Left cardiac atrium (tissue), 4 donors: ENCODE data around the gene ADCY6. TPM values are rescaled to one million over a fixed set of nuclear protein-coding genes. Genes with fewer than 3 reads are reported as not detected.

Source experiments
- ATAC-seq, 2 donors: fragments of 200-7000 bp; cut with Tn5 transposase; one replicate each; pipeline ENCODE4 v1.9.1; 2020; ENCODE audit warnings: mild to moderate bottlenecking in 2 of 2, moderate library complexity in 2 of 2
- DNase-seq: peaks from one replicate; pipeline ENCODE4 v3.0.0-alpha.2; 2020
- intact Hi-C, 2 donors: fragments of 100-400 bp; cut with DNase I; formaldehyde crosslinking; loops; one replicate each; pipeline versions ENCODE4 v1.14.1 to v1.15.1; 2022 to 2023
- long read RNA-seq: library from polyadenylated mRNA; unstranded; transcript quantifications from one replicate; pipeline ENCODE4 v2.0.0, GENCODE V29; 2021
- total RNA-seq, 2 donors: library from RNA; stranded (reverse); fragmentation: NEBNext Ultra II Directional; extraction: Animal tissue kit (Norgen Biotek cat#: 25700); gene quantifications; one replicate each; pipeline ENCODE4 v1.2.1, GENCODE V29; 2021
- donor health status: DM: no; HTN: yes; CAD: no.
- donor health status: DM: no; HTN: yes; CAD: no; lungs with severe emphysema.
- donor health status: DM: yes; HTN: yes; CAD: no.
- donor health status: Dilated cardiomyopathy.

Gene ADCY6
- total RNA-seq = 100 to 1,000 TPM in 1 of 2 donors, 10 to 100 TPM in 1; 51.5 to 113 TPM
- long read RNA-seq, full-length matches to known transcripts = 1 of 54 reads
- long read RNA-seq, partial matches to known transcripts = 51 of 54 reads
- long read RNA-seq, other reads (novel, unspliced or antisense) = 2 of 54 reads

DNA sequence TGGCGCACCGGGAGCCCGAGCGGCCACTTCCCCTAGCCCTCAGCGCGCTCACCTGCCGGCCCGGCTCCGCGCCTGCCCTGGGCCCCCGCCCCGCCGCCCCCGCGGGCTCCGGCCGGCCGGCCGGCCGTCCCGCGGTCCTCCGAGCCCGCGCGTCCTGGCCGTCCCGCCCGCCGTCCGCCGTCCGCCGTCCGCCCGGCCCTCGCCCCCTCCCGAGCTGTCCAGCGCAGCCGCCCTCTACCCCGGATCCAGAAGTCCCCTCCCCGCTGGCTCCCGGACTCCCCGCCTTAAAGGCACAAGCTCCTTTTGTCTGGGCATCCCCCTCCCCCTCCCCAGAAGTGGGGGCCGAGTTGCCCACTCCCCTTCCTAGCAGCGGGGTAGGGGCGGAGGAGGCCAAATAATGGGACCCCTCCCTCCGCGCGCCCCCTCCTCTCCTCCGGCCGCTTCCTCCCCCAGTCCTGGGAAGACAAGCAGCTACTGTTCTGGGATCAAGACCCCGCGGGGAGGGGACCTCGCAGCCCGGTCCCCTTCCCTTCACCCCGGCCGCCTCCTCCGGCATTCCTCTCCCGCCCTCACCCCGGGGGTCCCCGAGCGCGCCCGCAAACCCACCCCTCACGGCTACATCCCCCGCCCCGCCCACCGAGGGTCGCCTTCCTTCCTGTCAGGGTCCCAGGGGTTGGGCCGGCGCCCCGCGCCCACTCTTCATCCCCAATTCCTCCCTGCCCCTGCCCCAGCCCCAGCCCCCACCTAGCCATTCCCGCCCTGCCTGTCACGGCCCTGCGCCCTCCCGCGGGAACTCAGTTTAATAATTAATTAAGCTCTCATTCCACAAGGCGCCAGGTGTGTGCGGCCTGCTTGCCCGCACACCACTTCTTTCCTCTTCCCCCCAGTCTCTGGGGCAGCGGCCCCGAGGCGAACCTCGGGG lies at the start of gene ADCY6:
ADCY6 (minus strand) TSS at position 236 of the 922 bp plus-strand sequence. CDS start 5,655 bp downstream, outside the sequence.
- ATAC-seq (peak; percentile 72 to 87), DNase-seq (peak; percentile 88)
- intact Hi-C loops = no loop called here

DNA sequence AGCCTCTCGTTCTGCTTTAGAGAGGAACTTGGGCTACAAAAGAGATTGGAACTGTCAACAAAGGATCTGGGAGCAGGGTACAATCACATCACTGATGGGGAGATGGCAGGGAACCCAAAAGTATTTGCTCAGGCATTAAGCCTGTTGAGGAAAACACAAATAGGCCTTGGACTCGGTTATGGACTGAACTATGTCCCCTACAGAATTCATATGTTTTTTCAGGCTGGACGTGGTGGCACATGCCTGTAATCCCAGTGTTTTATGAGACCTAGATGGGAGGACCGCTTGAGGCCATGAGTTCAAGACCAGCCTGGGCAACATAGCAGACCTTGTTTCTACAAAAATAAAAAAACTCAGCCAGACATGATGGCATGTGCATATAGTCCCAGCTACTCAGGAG lies 49.2 kb upstream of the ADCY6 start:
- intact Hi-C loops = no loop called here
- ATAC-seq (no peak), DNase-seq (no peak)

- ATAC-seq (no peak), DNase-seq (no peak)
- intact Hi-C loops = no loop called here
Measured at GRCh38 chr12:48832321-48833060, 43.6 kb upstream of the ADCY6 start.

DNA sequence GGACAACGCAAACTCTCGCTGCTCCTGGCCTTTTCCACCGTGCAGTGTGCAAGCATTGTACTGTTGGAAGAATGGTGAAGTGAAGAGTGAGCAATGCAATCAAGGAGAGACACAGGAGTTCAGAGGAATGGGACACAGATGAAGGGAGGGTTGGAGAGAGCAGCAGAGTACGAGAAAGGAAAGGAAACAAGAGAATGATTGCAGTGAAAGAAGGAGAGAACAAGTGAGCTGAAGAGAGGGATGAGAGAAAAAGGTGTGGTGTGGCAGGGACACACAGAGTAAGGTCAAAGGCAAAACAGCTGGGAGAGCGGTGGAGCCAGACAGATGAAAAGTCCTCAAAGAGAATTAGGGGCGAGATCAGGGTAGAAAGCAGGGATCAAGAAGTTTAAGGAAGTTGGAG lies 42.4 kb upstream of the ADCY6 start:
- intact Hi-C loops = no loop called here
- ATAC-seq = no peak

DNA sequence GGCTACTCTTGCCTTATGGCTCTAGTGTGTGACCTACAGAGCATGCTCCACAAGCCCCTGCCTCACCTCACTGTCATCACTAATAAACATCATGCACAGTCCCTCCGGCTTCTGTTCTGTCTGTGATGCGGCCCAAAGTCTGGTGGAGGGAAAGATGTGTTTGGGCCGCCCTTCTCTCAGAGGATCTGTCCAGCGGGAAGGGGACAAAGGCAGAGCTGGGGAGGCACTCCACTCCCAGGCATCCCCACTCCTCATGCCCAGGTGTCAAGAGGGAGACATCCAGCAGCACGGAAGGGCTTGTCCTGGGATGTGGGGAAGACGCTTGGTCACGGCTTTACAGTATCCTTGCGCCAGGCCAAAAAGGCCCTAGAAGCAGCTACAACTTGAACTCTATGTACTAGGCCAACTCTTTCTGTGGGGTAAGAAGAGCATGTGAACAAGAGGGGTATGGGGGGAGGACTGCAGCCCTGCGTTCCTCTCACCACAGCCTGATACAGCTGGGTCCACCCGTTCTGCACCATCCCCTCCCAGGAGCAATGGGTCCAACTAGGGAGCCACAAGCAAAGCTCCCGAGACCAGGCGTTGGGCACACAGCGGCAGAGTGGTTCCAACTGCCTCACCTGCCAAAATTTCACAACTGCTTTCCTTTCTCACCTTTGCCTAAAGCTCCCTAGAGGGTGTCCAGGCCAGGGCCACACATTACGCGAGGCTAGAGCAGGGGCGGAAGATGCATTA lies 40.1 kb upstream of the ADCY6 start:
- ATAC-seq = no peak
- intact Hi-C loops = no loop called here
- DNase-seq = no peak

More for the DNA sequence above, 42.4 kb upstream of the ADCY6 start:
- DNase-seq = no peak

DNA sequence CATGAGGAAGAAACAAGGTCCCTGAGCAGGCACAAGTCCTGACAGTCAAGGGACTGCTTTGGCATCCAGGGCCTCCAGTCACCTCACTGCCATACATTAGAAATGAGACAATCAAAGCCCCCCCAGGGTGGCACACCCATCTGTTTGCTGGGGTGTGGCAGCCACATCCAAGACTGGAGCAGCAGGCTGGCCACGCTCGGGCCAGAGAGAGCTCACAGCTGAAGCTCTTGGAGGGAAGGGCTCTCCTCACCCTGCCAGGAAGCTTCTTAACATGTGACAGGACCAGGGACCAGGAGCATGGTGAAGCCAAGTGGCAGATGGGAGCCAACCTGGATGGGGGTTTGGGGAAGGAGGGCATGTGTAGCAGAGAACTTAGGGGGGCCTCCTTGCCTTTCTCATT lies 39.4 kb upstream of the ADCY6 start:
- DNase-seq (no peak), ATAC-seq (no peak)
- intact Hi-C loops = no loop called here

GRCh38 chr12:48827513-48828096 lies 38.7 kb upstream of the ADCY6 start:
- ATAC-seq = no peak
- intact Hi-C loops = no loop called here
- no peak for DNase-seq

DNA sequence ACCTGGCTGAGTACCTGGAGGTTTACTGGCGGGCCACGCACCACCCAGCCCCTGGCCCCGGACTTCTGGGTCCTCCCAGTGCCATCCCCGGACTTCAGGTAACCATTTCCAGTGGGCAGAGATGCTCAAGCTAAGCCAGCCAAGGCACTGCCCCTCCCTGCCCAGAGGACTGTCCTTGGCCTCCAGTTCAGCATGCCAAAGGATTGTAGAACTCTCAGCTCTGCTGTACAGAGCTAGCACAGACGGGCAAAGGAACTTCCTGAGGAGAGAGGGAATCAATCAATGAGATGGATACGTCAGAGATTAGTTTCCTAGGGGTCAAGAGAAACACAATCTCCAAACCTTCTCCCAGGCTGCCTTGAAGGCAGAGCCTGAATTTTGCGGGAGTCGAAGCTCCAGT lies 38.1 kb upstream of the ADCY6 start:
- DNase-seq (no peak), ATAC-seq (no peak)
- intact Hi-C loops = no loop called here

GRCh38 chr12:48826209-48826855 lies 37.4 kb upstream of the ADCY6 start:
- intact Hi-C loops = no loop called here
- no peak for DNase-seq

DNA sequence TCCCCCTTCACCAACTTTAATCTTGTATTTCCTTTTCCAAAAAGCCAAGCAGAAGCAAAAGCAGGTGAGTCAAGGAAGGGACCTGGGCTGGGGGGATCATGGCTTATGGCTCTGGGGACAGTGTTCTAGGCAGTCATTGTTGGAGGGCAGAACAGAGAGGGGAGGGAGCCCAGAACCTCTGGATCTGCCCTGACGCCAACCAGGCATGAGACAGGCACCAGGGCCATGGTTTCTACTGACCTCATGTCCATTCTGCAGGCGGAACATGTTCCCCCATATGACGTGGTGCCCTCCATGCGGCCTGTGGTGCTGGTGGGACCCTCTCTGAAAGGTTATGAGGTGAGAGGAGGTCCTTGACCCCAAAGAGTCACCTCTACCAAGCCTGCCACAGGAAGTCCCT lies 36.0 kb upstream of the ADCY6 start:
- intact Hi-C loops = no loop called here
- ATAC-seq (no peak), DNase-seq (no peak)

More at GRCh38 chr12:48826209-48826855, 37.4 kb upstream of the ADCY6 start:
- ATAC-seq = no peak

GRCh38 chr12:48824112-48824511 lies 35.2 kb upstream of the ADCY6 start:
- intact Hi-C loops = no loop called here
- no peak for ATAC-seq
- no peak for DNase-seq

- no peak for ATAC-seq
- intact Hi-C loops = no loop called here
- no peak for DNase-seq
Measured at GRCh38 chr12:48823281-48823680, 34.4 kb upstream of the ADCY6 start.

DNA sequence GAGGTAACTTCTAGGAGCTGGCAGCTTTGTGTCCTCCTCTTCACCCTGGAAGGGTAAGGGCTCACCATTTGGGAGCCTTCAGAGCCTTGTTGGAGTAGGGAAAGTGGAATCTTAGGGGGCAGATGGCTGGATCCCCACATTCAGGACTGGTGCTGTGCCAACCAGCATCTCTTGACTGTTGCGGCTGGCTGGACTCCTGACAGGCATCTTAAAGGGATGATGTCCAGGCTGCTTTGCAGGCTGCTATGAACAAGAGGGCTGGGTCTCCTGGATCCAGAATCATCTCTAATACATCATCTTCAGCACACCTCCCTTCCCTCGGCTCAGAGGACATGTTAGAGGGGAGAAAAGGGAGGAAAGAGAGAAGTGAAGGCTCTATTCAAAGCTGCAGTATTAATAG lies 33.8 kb upstream of the ADCY6 start:
- DNase-seq = no peak
- intact Hi-C loops = no loop called here
- ATAC-seq = no peak

DNA sequence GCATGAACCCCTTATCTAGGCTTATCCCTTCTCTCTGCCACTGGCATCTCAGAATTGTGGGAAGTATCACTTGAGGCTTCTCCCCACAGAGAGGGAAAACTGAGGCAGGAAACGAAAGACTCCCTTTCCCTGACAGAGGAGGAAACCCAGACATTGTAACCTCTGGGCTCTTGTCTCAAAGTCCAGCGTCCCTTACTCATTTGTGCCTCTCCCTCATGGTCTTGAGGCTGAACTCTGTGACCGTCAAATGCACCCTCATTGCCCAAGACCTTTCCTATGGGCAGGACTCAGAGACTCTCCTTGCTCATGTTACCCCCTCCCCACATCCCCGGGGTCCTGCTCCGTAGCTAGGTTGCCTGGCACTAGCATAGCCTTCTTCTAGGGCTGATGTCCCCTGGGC lies 33.2 kb upstream of the ADCY6 start:
- no peak for ATAC-seq
- intact Hi-C loops = no loop called here
- DNase-seq = no peak

DNA sequence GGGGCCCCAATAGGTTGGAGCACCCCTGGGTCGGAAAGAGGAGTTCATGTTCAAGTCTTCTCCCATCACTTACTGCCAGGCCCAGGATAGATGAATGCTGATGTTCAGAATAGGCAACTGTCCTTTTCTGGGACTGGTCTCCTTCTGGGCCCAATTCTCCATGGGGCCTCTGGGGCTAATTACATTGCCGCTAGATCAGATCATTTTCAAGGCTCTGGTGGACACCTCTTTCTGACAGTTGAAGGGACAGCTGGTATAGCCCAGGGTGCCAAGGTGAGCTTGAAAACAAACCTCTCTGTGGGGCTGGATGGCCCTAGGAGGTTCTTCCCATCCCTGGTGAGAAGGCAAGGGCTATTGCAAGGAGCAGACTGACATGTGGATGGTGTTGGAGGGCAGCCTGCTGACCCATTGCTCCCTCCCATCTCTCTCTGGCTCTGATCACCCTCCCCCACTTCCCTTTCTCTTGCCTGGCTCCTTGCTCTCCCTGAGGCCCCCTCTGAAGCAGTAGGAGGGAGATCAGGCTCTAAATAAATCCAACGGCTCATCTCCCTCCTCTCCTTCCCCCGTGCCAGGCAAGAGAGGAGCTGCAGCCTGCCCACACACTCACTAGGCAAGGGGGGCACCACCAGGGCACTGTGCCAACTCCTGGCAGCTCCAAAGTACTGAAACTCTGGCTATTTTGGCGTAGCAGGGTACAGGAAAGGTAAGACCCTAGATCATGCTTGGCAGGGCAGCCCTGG lies 31.3 kb upstream of the ADCY6 start:
- no peak for DNase-seq
- ATAC-seq = no peak
- intact Hi-C loops = no loop called here

- ATAC-seq = no peak
- no peak for DNase-seq
- intact Hi-C loops = no loop called here
Measured at GRCh38 chr12:48818831-48819590, 30.1 kb upstream of the ADCY6 start.
